Parathyroid adenoma (tissue), 2 donors: ENCODE data around the gene PGD.

Source experiments
- H2AFZ ChIP-seq: fragments of 300-600 bp; sonication (generic); one replicate; pipeline ENCODE4 v1.7.0; 2017; ENCODE audit warnings: antibody characterized with exemption, mild to moderate bottlenecking
- H3K27ac ChIP-seq: fragments of 300-600 bp; sonication (generic); one replicate; pipeline ENCODE4 v1.7.0; 2017
- H3K27me3 ChIP-seq: fragments of 300-600 bp; sonication (generic); one replicate; pipeline ENCODE4 v1.7.0; 2017; ENCODE audit warnings: low read length; ENCODE audit not compliant: control insufficient read depth, insufficient read depth
- H3K36me3 ChIP-seq: fragments of 300-600 bp; sonication (generic); one replicate; pipeline ENCODE4 v1.7.0; 2017; ENCODE audit warnings: low read length; ENCODE audit not compliant: control insufficient read depth, insufficient read depth
- H3K4me1 ChIP-seq: fragments of 300-600 bp; sonication (generic); one replicate; pipeline ENCODE4 v1.7.0; 2017; ENCODE audit warnings: control low read depth
- H3K4me2 ChIP-seq: fragments of 300-600 bp; sonication (generic); one replicate; pipeline ENCODE4 v1.7.0; 2017; ENCODE audit warnings: low read length
- H3K4me3 ChIP-seq: fragments of 300-600 bp; sonication (generic); one replicate; pipeline ENCODE4 v1.7.0; 2017; ENCODE audit warnings: low read depth, low read length
- H3K79me2 ChIP-seq: fragments of 300-600 bp; sonication (generic); one replicate; pipeline ENCODE4 v1.7.0; 2017; ENCODE audit warnings: control low read depth
- H3K9ac ChIP-seq: fragments of 300-600 bp; sonication (generic); one replicate; pipeline ENCODE4 v1.7.0; 2017; ENCODE audit warnings: mild to moderate bottlenecking
- H3K9me3 ChIP-seq: fragments of 300-600 bp; sonication (generic); one replicate; pipeline ENCODE4 v1.7.0; 2017; ENCODE audit warnings: low read length; ENCODE audit not compliant: control insufficient read depth
- TF ChIP-seq, protein P1 (sequence below): fragments of 300-600 bp; sonication (generic); IDR thresholded peaks from one replicate; pipeline ENCODE4 v1.7.0; 2017; ENCODE audit warnings: antibody characterized with exemption, mild to moderate bottlenecking
- donor health status: primary hyperparathyroidism.

Gene PGD

DNA sequence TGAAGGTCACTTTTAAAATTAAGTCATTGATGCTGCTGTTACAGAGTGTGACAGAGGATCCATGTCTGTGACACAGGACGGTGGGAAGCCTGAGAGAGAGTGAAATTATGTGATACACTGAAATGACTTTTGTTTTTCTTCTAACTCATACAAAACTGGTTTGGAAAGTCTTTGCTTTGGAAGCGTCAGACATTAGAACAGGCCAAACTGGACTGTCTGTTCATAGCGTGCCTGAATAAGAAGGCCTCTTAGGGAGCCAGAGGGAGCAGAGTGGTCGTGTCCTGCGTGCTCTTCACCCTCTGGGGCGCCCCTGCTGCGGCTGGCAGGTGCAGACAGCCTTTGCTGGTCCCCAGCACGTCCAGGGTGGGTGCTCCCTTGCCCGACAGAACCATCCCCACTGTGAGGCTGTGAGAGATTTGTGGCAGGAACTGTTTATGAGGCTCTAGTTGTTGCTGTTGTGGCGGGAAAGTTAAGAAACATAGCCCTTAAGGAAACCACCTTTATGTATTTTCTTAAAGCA is 19.7 kb upstream of the PGD start:
- Histone ChIP-seq H3K4me1 (no peaks in the 10 kb centered on the region), H3K9ac (no peak overlapping the region), H3K27me3 (no peaks in the 10 kb centered on the region), H3K4me3 (no peak overlapping the region), H3K36me3 (no peaks in the 10 kb centered on the region), H3K79me2 (no peaks in the 10 kb centered on the region), H3K9me3 (no peaks in the 10 kb centered on the region), H2AFZ (no peak overlapping the region), H3K27ac (no peak overlapping the region), H3K4me2 (no peak overlapping the region)
- TF ChIP-seq, protein P1, sequence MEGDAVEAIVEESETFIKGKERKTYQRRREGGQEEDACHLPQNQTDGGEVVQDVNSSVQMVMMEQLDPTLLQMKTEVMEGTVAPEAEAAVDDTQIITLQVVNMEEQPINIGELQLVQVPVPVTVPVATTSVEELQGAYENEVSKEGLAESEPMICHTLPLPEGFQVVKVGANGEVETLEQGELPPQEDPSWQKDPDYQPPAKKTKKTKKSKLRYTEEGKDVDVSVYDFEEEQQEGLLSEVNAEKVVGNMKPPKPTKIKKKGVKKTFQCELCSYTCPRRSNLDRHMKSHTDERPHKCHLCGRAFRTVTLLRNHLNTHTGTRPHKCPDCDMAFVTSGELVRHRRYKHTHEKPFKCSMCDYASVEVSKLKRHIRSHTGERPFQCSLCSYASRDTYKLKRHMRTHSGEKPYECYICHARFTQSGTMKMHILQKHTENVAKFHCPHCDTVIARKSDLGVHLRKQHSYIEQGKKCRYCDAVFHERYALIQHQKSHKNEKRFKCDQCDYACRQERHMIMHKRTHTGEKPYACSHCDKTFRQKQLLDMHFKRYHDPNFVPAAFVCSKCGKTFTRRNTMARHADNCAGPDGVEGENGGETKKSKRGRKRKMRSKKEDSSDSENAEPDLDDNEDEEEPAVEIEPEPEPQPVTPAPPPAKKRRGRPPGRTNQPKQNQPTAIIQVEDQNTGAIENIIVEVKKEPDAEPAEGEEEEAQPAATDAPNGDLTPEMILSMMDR, result no peak

DNA sequence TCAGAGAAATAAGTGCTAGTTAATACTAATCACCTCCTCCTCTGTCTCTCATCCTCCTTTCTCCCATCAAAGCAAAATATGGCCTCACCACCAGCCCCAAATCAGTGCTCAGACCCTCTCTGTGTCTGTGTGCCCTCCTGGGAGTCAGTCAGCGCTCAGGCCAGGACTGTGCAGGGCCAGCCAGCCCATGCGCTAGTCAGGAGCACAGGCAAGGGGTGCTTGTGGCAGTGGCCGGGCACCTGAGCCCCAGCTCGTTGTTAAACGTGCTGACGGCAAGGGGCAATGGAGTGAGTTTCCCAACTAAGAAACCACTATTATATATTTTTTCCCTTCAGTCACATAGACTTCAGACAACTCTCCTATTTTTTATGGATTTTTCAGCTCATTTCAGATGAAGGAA is 19.2 kb upstream of the PGD start:
- TF ChIP-seq, protein P1, result no peak
- no peaks in the 10 kb centered on the region for H3K36me3 ChIP-seq
- H3K27ac ChIP-seq, result no peak overlapping the region
- H2AFZ ChIP-seq, result no peak overlapping the region
- no peak overlapping the region for H3K4me3 ChIP-seq
- H3K4me2 ChIP-seq, result no peak overlapping the region
- no peaks in the 10 kb centered on the region for H3K27me3 ChIP-seq
- H3K79me2 ChIP-seq, result no peaks in the 10 kb centered on the region
- no peaks in the 10 kb centered on the region for H3K9me3 ChIP-seq
- no peak overlapping the region for H3K9ac ChIP-seq
- no peaks in the 10 kb centered on the region for H3K4me1 ChIP-seq

DNA sequence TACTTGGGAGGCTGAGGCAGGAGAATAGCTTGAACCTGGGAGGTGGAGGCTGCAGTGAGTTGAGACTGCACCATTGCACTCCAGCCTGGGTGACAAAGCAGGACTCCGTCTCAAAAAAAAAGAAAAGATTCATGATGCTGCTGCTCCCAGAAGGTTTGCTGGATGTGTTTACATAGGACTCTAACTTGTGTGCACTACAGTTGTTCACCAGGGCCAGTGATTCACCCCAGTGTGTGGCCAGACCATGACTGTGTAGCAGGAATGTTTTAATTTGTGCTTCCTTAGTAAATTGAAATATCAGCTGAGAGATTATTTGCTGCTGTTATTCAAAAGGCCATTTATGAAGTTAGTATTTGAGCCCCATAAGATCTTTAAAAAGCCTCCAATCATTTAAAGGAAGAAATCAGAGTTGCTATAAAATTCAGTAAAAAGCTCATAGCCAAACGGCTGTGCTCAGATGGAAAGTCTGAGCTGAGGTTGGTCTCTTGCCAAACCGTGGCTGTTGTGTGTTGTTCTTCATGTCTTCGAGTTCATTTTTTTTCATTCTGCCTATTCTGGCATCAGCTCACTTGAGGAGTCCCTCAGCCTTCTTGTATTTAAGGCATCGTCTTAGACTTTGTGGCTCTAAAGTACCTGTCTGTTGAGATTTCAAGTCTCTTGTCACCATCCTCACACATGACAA is 18.1 kb upstream of the PGD start:
- no peaks in the 10 kb centered on the region for H3K36me3 ChIP-seq
- H3K9ac ChIP-seq, result no peak overlapping the region

DNA sequence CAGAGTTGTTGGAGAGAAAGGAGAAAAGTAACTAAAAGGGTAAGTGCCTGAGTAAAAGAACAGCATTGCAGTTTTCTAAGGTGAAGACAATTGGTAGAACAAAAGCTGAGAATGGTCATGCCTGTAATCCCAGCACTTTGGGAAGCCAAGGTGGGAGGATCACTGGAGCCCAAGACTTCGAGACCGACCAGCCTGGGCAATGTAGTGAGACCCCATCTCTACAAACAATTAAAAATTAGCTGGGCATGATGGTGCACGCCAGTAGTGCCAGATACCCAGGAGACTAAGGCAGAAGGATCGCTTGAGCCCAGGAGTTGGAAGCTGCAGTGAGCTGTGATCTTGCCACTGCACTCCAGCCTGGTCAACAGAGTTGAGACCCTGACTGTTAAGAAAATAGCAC is 15.2 kb upstream of the PGD start:
- Histone ChIP-seq H3K36me3 (no peaks in the 10 kb centered on the region), H3K9ac (no peak overlapping the region), H3K4me3 (no peak overlapping the region), H3K9me3 (no peaks in the 10 kb centered on the region), H3K4me2 (no peak overlapping the region), H3K4me1 (no peaks in the 10 kb centered on the region), H3K27ac (no peak overlapping the region), H3K27me3 (no peaks in the 10 kb centered on the region), H3K79me2 (no peaks in the 10 kb centered on the region), H2AFZ (no peak overlapping the region)
- TF ChIP-seq, protein P1, result no peak

More for the DNA sequence above, 18.1 kb upstream of the PGD start:
- H3K9me3 ChIP-seq, result no peaks in the 10 kb centered on the region
- no peak overlapping the region for H2AFZ ChIP-seq
- TF ChIP-seq, protein P1, result no peak
- H3K79me2 ChIP-seq, result no peaks in the 10 kb centered on the region
- H3K4me3 ChIP-seq, result no peak overlapping the region
- H3K4me1 ChIP-seq, result no peaks in the 10 kb centered on the region
- no peaks in the 10 kb centered on the region for H3K27me3 ChIP-seq
- no peak overlapping the region for H3K27ac ChIP-seq
- no peak overlapping the region for H3K4me2 ChIP-seq

DNA sequence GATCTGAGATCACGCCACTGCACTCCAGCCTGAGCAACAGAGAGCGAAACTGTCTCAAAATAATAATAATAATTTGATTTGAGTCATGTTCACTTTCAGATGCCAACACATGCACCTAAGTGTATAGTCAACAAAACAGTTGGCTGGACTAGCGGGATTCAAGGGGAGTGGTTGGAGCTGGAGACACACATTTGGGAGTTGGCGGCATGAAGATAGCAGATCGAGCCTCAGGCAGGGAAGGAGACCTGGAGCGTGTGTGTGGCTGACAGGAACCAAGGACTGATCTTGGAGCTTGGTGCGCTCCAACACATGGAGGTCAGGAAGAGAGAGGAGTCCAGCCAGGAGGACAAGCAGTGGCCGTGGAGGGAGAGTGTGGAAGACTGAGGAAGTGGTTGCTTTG is 14.6 kb upstream of the PGD start:
- TF ChIP-seq, protein P1, result no peak
- H3K36me3 ChIP-seq, result no peaks in the 10 kb centered on the region

More for the DNA sequence above, 14.6 kb upstream of the PGD start:
- H3K79me2 ChIP-seq, result no peaks in the 10 kb centered on the region
- no peak overlapping the region for H3K4me2 ChIP-seq
- no peak overlapping the region for H3K4me3 ChIP-seq
- no peaks in the 10 kb centered on the region for H3K4me1 ChIP-seq
- no peak overlapping the region for H2AFZ ChIP-seq
- H3K27ac ChIP-seq, result no peak overlapping the region
- H3K27me3 ChIP-seq, result no peaks in the 10 kb centered on the region
- no peaks in the 10 kb centered on the region for H3K9me3 ChIP-seq
- no peak overlapping the region for H3K9ac ChIP-seq
